Measurements from ENCODE around the gene POLR1A.

The POLR1A gene

GRCh38 chr2:86064006-86064405, 41.7 kb downstream of the POLR1A start:
- peak; percentile 56 for DNase-seq (ENCODE audit: low read depth)

- peak; percentile 24 for DNase-seq (ENCODE audit: low read depth)
These were observed 43.6 kb downstream of the POLR1A start for GRCh38 chr2:86062043-86062442.

GRCh38 chr2:86056590-86057331, 48.9 kb downstream of the POLR1A start:
- no peak for DNase-seq (ENCODE audit: low read depth)

- no peak for DNase-seq (ENCODE audit: low read depth)
These were observed 50.4 kb downstream of the POLR1A start for GRCh38 chr2:86055314-86055713.

- DNase-seq (ENCODE audit: low read depth) = peak; percentile 65
These were observed 51.1 kb downstream of the POLR1A start for GRCh38 chr2:86054535-86055082.

- no peak for DNase-seq (ENCODE audit: low read depth)
These were observed 52.5 kb downstream of the POLR1A start for GRCh38 chr2:86053166-86053565.

- DNase-seq (ENCODE audit: low read depth) = no peak
These were observed 53.0 kb downstream of the POLR1A start for GRCh38 chr2:86052676-86053075.

GRCh38 chr2:86052265-86052664, 53.4 kb downstream of the POLR1A start:
- no peak for DNase-seq (ENCODE audit: low read depth)

- no peak for DNase-seq (ENCODE audit: low read depth)
These were observed 55.4 kb downstream of the POLR1A start for GRCh38 chr2:86050301-86050700.

GRCh38 chr2:86049529-86049928, 56.2 kb downstream of the POLR1A start:
- DNase-seq (ENCODE audit: low read depth) = no peak

- no peak for DNase-seq (ENCODE audit: low read depth)
These were observed 56.8 kb downstream of the POLR1A start for GRCh38 chr2:86048888-86049287.

- no peak for DNase-seq (ENCODE audit: low read depth)
These were observed 57.3 kb downstream of the POLR1A start for GRCh38 chr2:86048383-86048701.

GRCh38 chr2:86047575-86048382, 57.9 kb downstream of the POLR1A start:
- no peak for DNase-seq (ENCODE audit: low read depth)

- DNase-seq (ENCODE audit: low read depth) = no peak
These were observed 60.1 kb downstream of the POLR1A start for GRCh38 chr2:86045541-86045940.

GRCh38 chr2:86044614-86045013, 61.1 kb downstream of the POLR1A start:
- no peak for DNase-seq (ENCODE audit: low read depth)

GRCh38 chr2:86044045-86044444, 61.6 kb downstream of the POLR1A start:
- no peak for DNase-seq (ENCODE audit: low read depth)

- no peak for DNase-seq (ENCODE audit: low read depth)
These were observed 63.2 kb downstream of the POLR1A start for GRCh38 chr2:86042256-86043168.

- no peak for DNase-seq (ENCODE audit: low read depth)
These were observed 65.6 kb downstream of the POLR1A start for GRCh38 chr2:86039963-86040655.

- DNase-seq (ENCODE audit: low read depth) = no peak
These were observed 66.3 kb downstream of the POLR1A start for GRCh38 chr2:86039178-86039962.

GRCh38 chr2:86038291-86039081, 67.2 kb downstream of the POLR1A start:
- DNase-seq (ENCODE audit: low read depth) = peak; percentile 72

Measured in fibroblast of gingiva (primary cell).